ENCODE measurements around the gene ZNF280B.
"Not testable (repeated sequence)": the region's sequence is repeated elsewhere in the genome, so short reads cannot be mapped to it uniquely, and the experiment has no call there.

DNA sequence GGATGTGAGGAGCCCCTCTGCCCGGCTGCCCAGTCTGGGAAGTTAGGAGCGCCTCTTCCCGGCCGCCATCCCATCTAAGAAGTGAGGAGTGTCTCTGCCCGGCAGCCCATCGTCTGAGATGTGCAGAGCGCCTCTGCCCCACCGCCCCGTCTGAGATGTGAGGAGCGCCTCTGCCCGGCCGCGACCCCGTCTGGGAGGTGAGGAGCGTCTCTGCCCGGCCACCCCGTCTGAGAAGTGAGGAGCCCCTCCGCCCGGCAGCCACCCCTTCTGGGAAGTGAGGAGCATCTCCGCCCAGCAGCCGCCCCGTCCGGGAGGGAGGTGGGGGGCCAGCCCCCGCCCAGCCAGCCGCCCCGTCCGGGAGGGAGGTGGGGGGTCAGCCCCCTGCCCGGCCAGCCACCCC is 66.9 kb downstream of the ZNF280B start:
- not testable (repeated sequence) for TF ChIP-seq POLR2A, POLR2AphosphoS5 (IDR thresholded peaks at IDR 0.05)

All from breast epithelium (tissue), 3 donors.